Pulmonary artery endothelial cell (primary cell): ENCODE data around the gene PRDM5. TPM values are rescaled to one million over a fixed set of nuclear protein-coding genes. Genes with fewer than 3 reads are reported as not detected.
"Not testable (repeated sequence)": the region's sequence is repeated elsewhere in the genome, so short reads cannot be mapped to it uniquely, and the experiment has no call there.

Source experiments
- DNase-seq: peaks from one replicate; pipeline ENCODE4 v3.0.0-alpha.2; 2011; ENCODE audit warnings: low read depth, low spot score
- total RNA-seq: library from RNA; depleted of rRNA; stranded (reverse); fragments of >200 nt; gene quantifications from 2 replicates; pipeline ENCODE4 v1.2.3, GENCODE V29; 2014

Gene PRDM5
- total RNA-seq, 1 donor from 2014 or later: 6.1 TPM

GRCh38 chr4:120755864-120756263 lies 166.7 kb downstream of the PRDM5 start:
- no peak for DNase-seq

GRCh38 chr4:120754590-120754989 lies 167.9 kb downstream of the PRDM5 start:
- no peak for DNase-seq

DNA sequence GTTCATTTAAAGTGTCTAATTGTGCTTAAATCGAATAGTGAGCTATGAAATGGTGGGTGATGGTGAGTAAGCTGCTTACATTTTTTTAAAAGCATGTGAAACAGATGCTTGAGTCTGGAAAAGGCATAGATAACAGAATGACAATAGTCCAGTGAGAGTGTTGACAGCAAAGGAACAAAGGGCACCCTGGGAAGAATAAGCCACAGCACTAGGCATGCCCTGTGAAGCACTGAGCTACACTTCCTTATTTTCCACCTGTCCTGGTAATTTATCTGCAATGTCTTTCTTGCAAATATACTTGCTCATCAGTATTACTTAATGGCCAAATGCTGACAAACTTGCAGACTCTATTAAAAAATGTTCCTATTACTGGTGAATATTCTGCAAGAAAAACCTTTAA lies 168.7 kb downstream of the PRDM5 start:
- DNase-seq: no peak

DNA sequence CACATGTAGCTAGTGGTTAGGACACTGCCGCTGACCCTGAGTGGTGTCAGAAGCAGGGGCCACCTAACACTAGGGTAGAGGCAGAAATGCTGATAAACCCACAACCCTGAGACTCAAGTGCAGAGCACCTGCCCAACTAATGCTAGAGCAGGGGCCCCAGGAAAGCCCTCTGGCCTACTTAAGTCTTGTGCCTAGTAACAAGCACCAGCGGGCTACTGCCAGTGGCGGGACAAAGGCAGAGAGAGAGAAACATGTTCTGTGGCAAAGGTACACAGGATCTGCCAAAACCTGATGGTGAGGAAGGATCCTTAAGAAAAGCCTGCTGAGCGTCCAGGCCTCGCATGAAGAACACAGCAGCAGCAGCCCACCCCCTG lies 172.4 kb downstream of the PRDM5 start:
- no peak for DNase-seq

GRCh38 chr4:120749445-120750151 lies 172.9 kb downstream of the PRDM5 start:
- no peak for DNase-seq

DNA sequence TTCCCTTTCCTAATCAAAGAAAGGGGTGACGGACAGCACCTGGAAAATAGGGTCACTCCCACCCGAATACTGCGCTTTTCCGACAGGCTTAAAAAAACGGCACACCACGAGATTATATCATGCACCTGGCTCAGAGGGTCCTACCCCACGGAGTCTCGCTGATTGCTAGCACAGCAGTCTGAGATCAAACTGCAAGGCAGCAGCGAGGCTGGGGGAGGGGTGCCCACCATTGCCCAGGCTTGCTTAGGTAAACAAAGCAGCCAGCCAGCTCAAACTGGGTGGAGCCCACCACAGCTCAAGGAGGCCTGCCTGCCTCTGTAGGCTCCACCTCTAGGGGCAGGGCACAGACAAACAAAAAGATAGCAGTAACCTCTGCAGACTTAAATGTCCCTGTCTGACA lies 180.9 kb downstream of the PRDM5 start:
- not testable (repeated sequence) for DNase-seq

DNA sequence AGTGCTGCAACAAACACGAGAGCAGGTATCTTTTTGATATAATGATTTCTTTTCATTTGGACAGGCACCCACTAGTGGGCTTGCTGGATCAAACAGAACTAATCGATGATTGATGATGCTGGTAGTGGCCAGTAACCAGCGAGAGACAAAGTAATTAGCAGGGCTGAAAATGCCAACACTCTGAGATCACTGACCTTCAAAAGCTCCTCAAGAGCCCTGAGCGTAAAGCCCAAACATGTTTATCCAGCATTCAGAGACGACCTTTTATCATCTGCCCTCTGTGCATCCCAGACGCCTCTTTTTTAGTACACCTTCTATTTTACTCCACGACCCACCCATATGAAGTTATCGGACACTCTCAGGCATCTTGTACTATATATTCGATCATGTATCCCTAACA lies 186.2 kb downstream of the PRDM5 start:
- DNase-seq: no peak

DNA sequence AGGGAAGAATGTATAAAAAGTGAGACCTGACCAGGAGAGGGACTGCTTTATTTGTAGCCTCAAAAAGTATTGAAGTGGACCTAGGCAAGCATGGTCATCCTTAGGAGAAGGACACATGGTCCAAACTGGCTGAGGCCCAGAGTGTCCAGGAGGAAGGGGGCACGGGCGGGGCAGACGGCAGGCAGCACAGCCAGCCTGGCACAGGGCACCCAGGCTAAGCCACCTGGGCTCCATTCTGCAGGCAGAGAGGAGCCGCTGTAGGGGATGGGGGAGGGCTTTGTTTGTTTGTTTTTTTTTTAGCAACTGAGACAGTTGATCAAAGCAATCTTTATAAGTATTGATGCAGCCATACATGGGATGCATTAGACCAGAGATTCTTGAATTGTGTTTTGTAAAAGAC lies 188.6 kb downstream of the PRDM5 start:
- DNase-seq: no peak

DNA sequence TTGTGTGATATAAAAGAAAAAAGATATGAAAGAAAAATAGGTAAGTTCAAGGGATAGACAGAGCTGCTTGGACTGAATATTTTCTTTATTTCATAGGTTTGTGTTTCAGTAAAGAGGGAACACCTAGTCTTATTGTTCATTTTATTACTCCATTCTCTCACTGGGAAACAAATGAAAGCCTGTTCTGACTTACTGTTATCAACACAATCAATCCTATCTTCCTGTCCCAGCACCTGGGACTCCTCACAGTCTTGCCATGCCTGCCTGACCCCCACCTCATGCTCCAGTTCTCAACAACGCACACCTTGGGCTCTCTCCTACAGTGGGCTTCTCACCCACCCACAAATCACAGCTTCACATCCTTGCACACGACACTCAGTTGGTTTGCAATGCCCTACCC lies 189.5 kb downstream of the PRDM5 start:
- DNase-seq: no peak

DNA sequence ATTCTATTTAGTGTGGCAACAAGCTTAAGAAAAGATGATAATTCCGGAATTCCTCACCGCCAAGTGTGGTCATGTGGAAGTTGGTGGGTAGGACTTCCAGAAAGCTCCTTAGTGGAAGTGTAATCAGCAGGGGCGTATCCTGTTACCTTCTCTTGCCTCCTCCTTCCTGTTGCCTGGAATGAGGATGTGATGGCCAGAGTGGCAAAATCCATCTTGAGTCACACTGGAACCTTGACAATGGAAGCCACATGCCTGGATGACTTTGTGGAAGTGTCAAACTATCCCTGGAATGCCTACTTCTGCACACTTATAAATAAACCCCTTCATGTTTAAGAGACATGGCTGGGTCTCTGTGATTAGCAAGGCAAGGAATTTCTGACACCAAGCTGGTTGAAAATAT lies 191.0 kb downstream of the PRDM5 start:
- DNase-seq: no peak

GRCh38 chr4:120730777-120731320 lies 191.7 kb downstream of the PRDM5 start:
- no peak for DNase-seq

GRCh38 chr4:120728892-120729675 lies 193.4 kb downstream of the PRDM5 start:
- DNase-seq: no peak

GRCh38 chr4:120725639-120726580 lies 196.6 kb downstream of the PRDM5 start:
- no peak for DNase-seq

DNA sequence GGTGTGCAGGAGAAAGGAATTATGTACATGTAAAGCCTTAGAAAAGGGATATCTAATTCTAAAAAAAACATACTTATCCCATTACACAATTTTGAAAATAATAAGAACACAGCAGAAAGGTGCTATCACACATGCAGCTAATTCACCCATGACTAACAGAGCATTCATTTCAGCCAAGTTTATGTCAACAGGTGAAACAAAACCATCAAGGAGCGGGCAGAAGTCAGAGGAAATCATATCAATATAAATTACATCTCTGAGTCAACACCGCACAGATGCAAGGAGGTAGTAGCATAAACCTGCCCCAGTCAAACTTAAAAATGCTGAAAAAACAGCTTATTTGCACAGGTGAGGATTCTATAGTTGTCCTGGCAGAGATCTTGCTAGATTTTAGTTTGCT lies 197.9 kb downstream of the PRDM5 start:
- no peak for DNase-seq

GRCh38 chr4:120723986-120724385 lies 198.5 kb downstream of the PRDM5 start:
- no peak for DNase-seq

DNA sequence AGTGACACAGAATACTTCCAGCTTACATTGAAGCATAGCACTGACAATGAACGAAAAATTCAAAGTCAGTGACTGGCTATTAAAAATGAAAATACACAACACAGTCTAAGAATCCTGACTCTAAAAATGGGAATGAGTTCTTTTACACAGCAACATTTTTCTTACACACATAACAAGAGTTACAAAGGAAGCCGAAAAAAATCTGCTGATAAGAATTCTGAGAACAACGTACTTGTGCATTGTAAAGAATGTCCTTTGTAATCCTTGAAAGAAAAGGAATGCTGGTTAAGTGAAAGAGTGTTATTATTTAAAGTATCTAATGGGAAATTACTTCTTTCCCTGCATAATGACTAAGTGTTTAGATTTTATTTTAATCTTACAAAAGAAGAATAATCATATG lies 199.4 kb downstream of the PRDM5 start:
- DNase-seq: peak; percentile 35

DNA sequence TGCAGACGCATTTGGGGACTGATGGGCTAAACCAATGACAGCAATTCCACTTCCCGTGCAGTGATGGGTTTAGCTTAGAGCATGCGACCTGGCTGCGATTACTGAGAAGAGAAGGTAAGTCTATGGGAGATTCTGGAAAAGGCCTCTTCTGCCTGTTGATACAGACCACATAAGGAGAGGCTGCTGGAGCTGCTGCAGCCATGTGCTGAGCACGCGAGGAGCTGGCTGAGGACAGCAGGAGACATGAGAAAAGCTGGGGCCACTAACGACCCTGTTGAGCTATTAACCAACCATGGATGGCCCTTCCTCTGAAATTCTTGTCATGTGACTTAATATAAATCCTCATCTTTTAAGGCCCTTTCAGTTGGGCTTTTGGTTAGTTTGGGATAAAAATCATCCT lies 199.9 kb downstream of the PRDM5 start:
- DNase-seq: no peak

DNA sequence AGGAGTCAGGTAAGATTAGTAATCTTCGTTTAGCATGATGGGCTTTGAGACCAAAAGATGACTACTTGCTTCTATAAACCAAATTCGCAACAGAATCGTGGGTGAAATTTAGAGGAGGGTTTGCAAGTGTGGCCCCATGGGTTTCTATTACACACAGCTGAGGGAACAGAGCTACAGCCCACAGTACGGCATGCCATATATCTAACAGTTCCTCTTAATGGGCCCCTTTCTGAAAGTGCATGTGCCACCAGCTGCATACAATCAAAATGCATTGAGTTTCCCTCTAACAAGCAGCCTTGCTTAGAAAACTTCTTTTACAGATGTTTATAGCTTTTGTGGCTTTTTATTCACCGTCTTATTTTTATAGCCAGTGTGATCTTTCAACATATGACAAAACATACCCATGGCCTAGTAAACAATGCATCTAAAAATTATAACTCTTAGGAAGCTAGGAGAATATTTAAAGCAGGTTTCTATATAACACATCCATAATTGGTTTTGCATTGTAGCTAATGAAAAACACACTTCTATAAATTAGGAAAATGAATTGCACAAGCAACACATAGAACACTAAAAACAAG lies 202.1 kb downstream of the PRDM5 start:
- no peak for DNase-seq

DNA sequence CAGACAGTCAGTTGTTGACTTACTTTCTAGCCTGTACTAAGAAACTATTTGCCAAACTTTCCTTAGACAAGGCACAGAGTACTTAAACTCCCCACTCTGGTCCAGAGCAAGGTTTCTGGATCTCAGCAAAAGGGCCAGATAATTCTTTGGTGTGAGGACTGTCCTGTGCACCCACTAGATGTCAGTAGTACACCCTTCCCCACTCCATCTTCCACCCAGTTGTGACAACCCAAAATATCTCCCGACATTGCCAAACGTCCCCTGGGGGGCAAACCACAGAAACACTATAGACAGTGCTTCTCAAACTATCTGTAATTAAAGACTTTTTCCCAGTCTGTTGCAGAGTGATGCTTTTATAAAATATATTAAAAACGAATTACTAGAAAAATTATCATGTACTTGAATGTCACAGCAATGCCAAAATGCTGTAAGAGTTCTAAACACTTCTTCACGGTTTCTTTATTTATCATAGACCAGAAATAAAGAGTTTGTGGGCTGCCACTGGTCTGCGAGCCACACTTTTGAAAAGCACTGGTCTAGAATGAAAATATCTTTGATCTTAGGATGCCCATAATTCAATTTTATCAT lies 203.5 kb downstream of the PRDM5 start:
- no peak for DNase-seq

GRCh38 chr4:120716346-120716745 lies 206.2 kb downstream of the PRDM5 start:
- no peak for DNase-seq
